Stimulated activated CD8-positive, alpha-beta memory T cell treated with anti-CD3 and anti-CD28 coated beads, Interleukin-7, amount 100 ng/mL, for 48 hours (primary cell): ENCODE measurements around the gene GSTO2.
A peak's percentile ranks its signal among the peaks of the same experiment; 100 is the strongest.

Source experiments
- DNase-seq, 2 donors: peaks; one replicate each; pipeline ENCODE4 v3.0.0-alpha.2; 2020; ENCODE audit warnings: low read depth in 1 of 2; ENCODE audit errors: extremely low read depth in 1 of 2

Gene GSTO2

DNA sequence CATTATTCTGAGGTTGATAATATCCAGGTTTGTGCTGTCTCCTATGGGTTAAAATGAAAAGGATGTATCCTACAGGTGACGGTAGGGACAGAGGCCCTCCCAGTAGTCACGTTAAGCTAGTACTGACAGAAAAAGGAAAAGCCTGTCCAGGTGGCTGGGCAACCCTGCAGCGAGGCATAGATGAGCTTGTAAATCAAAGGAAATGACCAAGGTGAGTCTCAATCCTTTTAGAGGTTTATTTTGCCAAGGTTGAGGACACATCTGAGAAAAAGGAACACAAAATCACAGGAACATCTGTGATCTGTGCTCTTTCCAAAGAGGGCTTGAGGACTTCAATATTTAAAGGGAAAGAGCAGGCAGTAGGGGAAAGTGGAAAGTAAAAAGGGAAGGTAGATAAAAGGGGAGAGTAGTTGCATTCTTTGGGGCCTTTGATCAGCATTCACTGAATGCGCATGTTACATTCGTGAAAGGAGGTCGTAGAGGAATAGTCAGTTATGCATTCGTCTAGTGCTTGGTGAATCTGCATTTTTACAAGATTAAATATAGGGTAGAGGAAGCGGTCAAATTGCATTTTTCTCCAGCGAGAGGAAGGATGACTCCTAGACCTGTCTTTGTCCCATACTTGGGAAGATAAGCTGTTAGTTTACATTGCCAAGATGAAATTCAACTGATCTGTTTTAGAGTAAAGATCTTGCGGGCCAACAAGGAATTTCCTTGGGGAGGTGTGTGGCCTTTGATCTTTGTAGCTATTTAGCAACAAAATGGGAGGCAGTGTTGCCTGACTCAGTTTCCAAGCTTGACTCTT, 15.2 kb upstream of the GSTO2 start:
- no peak for DNase-seq

GRCh38 chr10:104254493-104255310, 14.3 kb upstream of the GSTO2 start, which contains the start of gene GSTO1:
Gene GSTO1 (plus strand): TSS chr10:104254892. CDS start chr10:104254929, 37 bp downstream.
- peak in 1 of 2 donors; percentile 55 for DNase-seq

GRCh38 chr10:104255311-104255981, 13.5 kb upstream of the GSTO2 start:
- DNase-seq, result no peak

DNA sequence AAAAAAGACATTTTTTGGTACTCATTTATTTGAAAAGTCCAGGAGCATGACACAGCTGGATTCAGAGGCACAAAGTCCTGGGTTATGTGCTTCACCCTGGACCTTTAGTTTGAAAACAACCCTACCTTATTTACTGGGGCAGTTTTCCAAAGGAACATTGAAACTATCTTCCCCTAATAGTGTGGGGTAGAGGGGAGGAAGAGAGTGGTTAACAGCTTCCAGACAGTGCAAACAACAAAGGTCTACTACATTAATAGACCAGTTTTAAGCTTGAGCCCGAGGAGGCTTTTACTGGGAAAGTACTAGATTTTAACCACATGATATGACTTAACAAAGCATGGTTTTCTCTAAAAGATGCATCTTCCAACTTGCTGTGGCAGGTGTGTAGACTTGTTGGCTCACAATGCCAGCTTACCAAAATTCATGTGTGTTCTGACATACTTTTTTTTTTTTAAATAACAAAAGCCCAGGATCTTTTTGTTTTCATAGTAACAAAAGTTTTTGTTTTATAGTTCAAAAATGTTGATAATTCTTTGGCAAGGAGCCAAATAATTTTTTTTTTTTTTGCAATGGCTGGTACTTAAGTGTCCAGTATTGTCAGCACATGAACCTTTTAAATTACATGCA, 12.5 kb upstream of the GSTO2 start:
- no peak for DNase-seq

- DNase-seq, result no peak
These were observed 11.7 kb upstream of the GSTO2 start for GRCh38 chr10:104257235-104257634.

GRCh38 chr10:104258209-104258608, 10.8 kb upstream of the GSTO2 start:
- no peak for DNase-seq

DNA sequence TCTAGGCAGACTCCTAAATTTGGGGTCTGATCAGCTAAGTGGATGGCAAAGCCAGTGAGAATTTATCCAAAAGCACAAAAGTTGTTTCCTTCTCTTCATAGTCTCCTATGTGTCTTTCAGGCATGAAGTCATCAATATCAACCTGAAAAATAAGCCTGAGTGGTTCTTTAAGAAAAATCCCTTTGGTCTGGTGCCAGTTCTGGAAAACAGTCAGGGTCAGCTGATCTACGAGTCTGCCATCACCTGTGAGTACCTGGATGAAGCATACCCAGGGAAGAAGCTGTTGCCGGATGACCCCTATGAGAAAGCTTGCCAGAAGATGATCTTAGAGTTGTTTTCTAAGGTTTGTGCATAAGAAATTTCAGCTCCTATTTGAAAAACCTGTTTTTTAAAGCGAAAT, 9.5 kb upstream of the GSTO2 start:
- no peak for DNase-seq

DNA sequence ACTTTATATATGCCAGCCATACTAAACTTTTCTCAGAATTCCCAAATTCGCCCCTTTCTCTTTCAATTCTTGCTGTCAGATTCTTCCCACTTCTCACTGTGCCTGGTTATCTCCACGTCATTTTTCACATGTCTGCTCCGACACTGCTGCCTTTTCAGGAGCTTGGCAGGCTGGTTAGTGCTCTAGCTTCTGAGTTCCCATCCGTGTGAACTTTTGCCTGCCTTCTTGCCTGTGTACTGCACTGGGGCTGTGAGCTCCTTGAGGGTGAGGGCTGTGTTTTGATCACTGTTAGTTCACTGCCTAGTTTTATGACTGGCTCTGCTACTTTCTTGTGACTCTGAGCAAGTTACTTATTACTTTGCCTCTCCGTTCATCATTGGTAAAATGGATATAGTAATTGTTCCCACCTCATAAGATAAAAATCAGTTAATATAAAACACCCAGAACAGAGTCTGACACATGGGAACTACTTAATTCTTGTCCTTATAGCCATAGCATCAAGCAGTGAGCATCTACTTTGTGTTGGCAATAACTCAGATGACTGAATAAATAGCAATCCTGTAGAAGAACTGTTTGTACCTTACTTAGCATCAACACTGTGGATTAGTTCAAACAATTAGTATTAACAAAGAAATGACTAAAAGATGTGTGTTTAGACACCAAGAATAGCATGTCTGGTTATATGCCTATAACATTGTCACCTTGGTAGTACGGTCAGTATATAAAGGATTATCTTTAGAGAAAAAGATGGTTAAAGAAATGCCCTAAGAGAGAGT, 8.8 kb upstream of the GSTO2 start:
- no peak for DNase-seq

DNA sequence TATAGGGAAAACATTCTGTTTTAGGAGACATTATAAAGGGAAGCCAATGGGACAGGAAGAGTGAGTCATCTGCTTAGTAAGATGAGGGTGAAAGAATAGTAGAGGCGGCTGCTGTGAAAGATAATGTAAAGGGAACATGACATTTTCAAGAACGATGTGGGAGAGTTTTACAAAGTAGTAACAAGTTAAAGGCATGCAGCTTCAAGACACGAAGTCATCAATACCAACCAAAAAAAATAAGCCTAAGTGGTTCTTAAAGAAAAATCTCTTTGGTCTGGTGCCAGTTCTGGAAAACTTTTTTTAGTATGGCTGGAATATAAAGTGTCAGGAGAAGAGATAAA, 8.2 kb upstream of the GSTO2 start:
- no peak for DNase-seq

DNA sequence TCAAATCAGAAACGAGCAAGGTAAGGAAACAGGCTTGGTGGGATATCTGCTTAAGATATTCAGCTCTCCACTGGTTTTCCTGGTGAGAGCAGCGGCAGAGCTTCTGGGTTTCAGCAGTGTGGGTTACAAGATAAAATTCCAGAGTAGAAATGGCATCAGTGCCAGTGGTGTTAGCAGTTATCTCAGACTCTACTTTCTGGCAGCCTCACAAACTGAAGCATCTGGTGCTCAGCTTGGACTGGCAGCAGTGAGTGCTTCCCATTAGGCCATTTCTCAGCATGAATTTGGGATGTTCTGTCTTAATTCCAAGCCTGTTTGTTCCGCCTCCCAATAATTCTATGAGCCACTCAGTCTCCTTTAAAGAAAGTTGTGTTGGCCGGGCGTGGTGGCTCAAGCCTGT, 6.9 kb upstream of the GSTO2 start:
- DNase-seq, result no peak

- no peak for DNase-seq
These were observed 4.2 kb upstream of the GSTO2 start for GRCh38 chr10:104264783-104265182.

GRCh38 chr10:104267721-104268404, 1.1 kb upstream of the GSTO2 start:
- no peak for DNase-seq

- DNase-seq, result no peak
These were observed 625 bp upstream of the GSTO2 start for GRCh38 chr10:104268405-104268712.

- no peak for DNase-seq
These were observed 4.3 kb downstream of the GSTO2 start for GRCh38 chr10:104273286-104273685.

GRCh38 chr10:104273899-104274575, 5.1 kb downstream of the GSTO2 start:
- no peak for DNase-seq

GRCh38 chr10:104274762-104275721, 6.1 kb downstream of the GSTO2 start:
- peak in 1 of 2 donors; percentile 17 for DNase-seq

GRCh38 chr10:104276192-104276591, 7.2 kb downstream of the GSTO2 start:
- DNase-seq, result no peak

- DNase-seq, result no peak
These were observed 8.8 kb downstream of the GSTO2 start for GRCh38 chr10:104277785-104278184.
